CD4-positive, alpha-beta T cell treated with Interleukin-17A for 4 hours (primary cell): ENCODE data around the gene PLA2G15.

Source experiments
- DNase-seq: peaks from one replicate; pipeline ENCODE4 v3.0.0-alpha.2; 2020; ENCODE audit warnings: mixed read lengths

PLA2G15 gene

GRCh38 chr16:68233085-68233834 lies 11.9 kb upstream of the PLA2G15 start:
- DNase-seq: peak; percentile 34

GRCh38 chr16:68233835-68234187 lies 11.4 kb upstream of the PLA2G15 start:
- no peak for DNase-seq

- DNase-seq: no peak
These were observed 10.7 kb upstream of the PLA2G15 start for GRCh38 chr16:68234188-68235107.

GRCh38 chr16:68235108-68235886 lies 9.9 kb upstream of the PLA2G15 start:
- no peak for DNase-seq

GRCh38 chr16:68235887-68236136 lies 9.4 kb upstream of the PLA2G15 start, which contains the start of gene ESRP2:
TSS of gene ESRP2 (minus strand) at chr16:68236127. CDS start at chr16:68236045, 82 bp downstream.
- DNase-seq: no peak

GRCh38 chr16:68236137-68236825 lies 8.9 kb upstream of the PLA2G15 start:
- DNase-seq: peak; percentile 57

GRCh38 chr16:68236826-68237242 lies 8.3 kb upstream of the PLA2G15 start:
- DNase-seq: no peak

- DNase-seq: peak; percentile 96
These were observed 7.7 kb upstream of the PLA2G15 start for GRCh38 chr16:68237243-68238028.

GRCh38 chr16:68238029-68238345 lies 7.2 kb upstream of the PLA2G15 start:
- DNase-seq: no peak

- DNase-seq: no peak
These were observed 3.1 kb upstream of the PLA2G15 start for GRCh38 chr16:68242085-68242484.

- DNase-seq: no peak
These were observed 2.0 kb upstream of the PLA2G15 start for GRCh38 chr16:68242926-68243858.

GRCh38 chr16:68244481-68244902 lies 681 bp upstream of the PLA2G15 start:
- DNase-seq: no peak

- DNase-seq: no peak
These were observed 948 bp downstream of the PLA2G15 start for GRCh38 chr16:68246121-68246520.

GRCh38 chr16:68246666-68247065 lies 1.5 kb downstream of the PLA2G15 start:
- no peak for DNase-seq

- no peak for DNase-seq
These were observed 2.2 kb downstream of the PLA2G15 start for GRCh38 chr16:68247400-68247799.

GRCh38 chr16:68247932-68248331 lies 2.8 kb downstream of the PLA2G15 start:
- no peak for DNase-seq

- no peak for DNase-seq
These were observed 4.2 kb downstream of the PLA2G15 start for GRCh38 chr16:68249371-68249770.

- no peak for DNase-seq
These were observed 5.8 kb downstream of the PLA2G15 start for GRCh38 chr16:68250951-68251350.

- DNase-seq: no peak
These were observed 6.7 kb downstream of the PLA2G15 start for GRCh38 chr16:68251832-68252231.

GRCh38 chr16:68252383-68252782 lies 7.2 kb downstream of the PLA2G15 start:
- DNase-seq: no peak

- no peak for DNase-seq
These were observed 8.5 kb downstream of the PLA2G15 start for GRCh38 chr16:68253721-68254120.
